Endodermal cell (in vitro differentiated cells): ENCODE data around the gene CEP85L. TPM values are rescaled to one million over a fixed set of nuclear protein-coding genes. Genes with fewer than 3 reads are reported as not detected.

Experiments
- DNase-seq: peaks from one replicate; pipeline ENCODE4 v3.0.0-alpha.2; 2017
- H3K27ac ChIP-seq: 2 replicates; pipeline ENCODE4 v1.5.1; 2013; ENCODE audit warnings: mild to moderate bottlenecking, low read depth, low read length, moderate library complexity
- H3K27me3 ChIP-seq: 2 replicates; pipeline ENCODE4 v1.6.1; 2013; ENCODE audit warnings: mild to moderate bottlenecking, low read length, moderate library complexity; ENCODE audit not compliant: insufficient read depth, control insufficient read depth, poor library complexity, severe bottlenecking
- H3K36me3 ChIP-seq: 2 replicates; pipeline ENCODE4 v1.7.0; 2013; ENCODE audit warnings: mild to moderate bottlenecking, low read length, moderate library complexity; ENCODE audit not compliant: control insufficient read depth, insufficient read depth
- H3K4me1 ChIP-seq: one replicate; pipeline ENCODE4 v1.7.0; 2013; ENCODE audit warnings: low read length; ENCODE audit not compliant: control insufficient read depth, insufficient read depth
- H3K4me3 ChIP-seq: 2 replicates; pipeline ENCODE4 v1.5.1; 2013; ENCODE audit warnings: mild to moderate bottlenecking, low read length, moderate library complexity
- H3K9ac ChIP-seq: 2 replicates; pipeline ENCODE4 v1.6.1; 2013; ENCODE audit warnings: mild to moderate bottlenecking, low read length, moderate library complexity; ENCODE audit not compliant: poor library complexity, severe bottlenecking; ENCODE audit errors: extremely low read depth
- H3K9me3 ChIP-seq: 2 replicates; pipeline ENCODE4 v1.6.1; 2013; ENCODE audit warnings: mild to moderate bottlenecking, low read length, moderate library complexity; ENCODE audit not compliant: control insufficient read depth
- H3K27ac Mint-ChIP-seq: 2 replicates; pipeline ENCODE4 v1.8.0; 2020; ENCODE audit warnings: mixed read lengths
- H3K27me3 Mint-ChIP-seq: 2 replicates; pipeline ENCODE4 v1.8.0; 2021; ENCODE audit warnings: mild to moderate bottlenecking, mixed read lengths; ENCODE audit not compliant: insufficient read depth
- H3K36me3 Mint-ChIP-seq: 2 replicates; pipeline ENCODE4 v1.8.0; 2020; ENCODE audit warnings: low read depth, mixed read lengths
- H3K4me1 Mint-ChIP-seq: 2 replicates; pipeline ENCODE4 v1.8.0; 2020; ENCODE audit warnings: mixed read lengths
- H3K4me3 Mint-ChIP-seq: 2 replicates; pipeline ENCODE4 v1.8.0; 2020; ENCODE audit warnings: mild to moderate bottlenecking, moderate library complexity, mixed read lengths
- H3K9me3 Mint-ChIP-seq: 2 replicates; pipeline ENCODE4 v1.8.0; 2020; ENCODE audit warnings: mild to moderate bottlenecking, mixed read lengths
- total RNA-seq, 2 donors: library from RNA; stranded (reverse); fragmentation: NEBNext Ultra II Directional in 1 of 2; extraction: Animal tissue kit (Norgen Biotek cat#: 25700) in 1 of 2; gene quantifications; 2 replicates in 1 of 2; 3 replicates in 1 of 2; pipeline ENCODE4 v1.2.1, GENCODE V29; 2021
- TF ChIP-seq, protein P1 (sequence below): fragments of 200-600 bp; sonication (generic); conservative IDR thresholded peaks from 2 replicates; pipeline ENCODE4 v1.5.0; 2021; ENCODE audit warnings: antibody characterized with exemption, mild to moderate bottlenecking

CEP85L gene
- total RNA-seq, 2 donors from 2014 or later, result 6.7 to 10.2 TPM

DNA sequence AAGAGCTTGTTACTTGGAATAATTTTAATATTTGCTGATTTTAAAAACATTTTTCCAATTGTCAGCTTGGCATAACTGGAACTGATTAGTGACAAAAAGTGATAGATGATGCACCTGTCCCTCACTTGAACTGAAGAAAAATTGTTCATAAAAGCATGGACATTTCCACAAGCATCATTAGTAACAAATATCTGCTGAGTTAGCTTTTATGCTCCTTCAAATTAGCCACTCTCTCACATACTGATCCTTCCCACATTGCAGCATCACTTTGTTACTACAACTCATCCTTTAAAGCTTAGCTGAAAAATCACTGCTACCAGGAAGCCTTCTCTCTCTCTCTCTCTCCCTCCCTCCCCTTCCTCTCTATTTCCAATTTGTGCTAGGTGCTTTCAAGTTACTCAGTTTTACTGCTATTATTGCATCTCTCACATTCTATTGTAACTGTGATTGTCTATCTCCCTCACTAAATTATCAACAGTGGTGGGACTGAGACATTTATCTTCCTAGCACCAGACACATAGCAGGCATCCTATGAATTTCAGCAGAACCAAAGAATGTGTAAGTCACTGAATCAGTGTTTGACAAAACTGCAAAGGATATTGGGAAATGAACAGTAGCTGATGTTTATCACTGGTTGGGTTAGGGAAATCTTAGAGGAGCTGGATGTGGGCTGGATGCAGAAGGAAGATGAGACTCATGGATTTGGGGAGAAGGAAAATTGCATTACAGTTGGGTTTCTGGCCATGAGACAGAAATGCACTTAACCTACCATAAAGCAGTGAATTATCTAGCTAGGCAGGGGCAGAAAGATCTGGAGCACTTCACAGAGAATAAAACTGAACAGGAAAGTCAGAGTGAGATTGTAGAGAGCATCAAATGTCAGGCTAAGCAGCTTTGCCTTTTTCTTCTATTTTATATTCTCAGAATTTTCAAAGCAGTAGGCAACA, 231.7 kb downstream of the CEP85L start:
- DNase-seq, result no peak

More for the DNA sequence above, 231.7 kb downstream of the CEP85L start:
- no peak overlapping the region for H3K4me3 Mint-ChIP-seq
- H3K27me3 Mint-ChIP-seq, result peaks cover 2% of the 10 kb centered on the region
- H3K27ac Mint-ChIP-seq, result no peak overlapping the region
- Histone ChIP-seq H3K9me3 (no peaks in the 10 kb centered on the region), H3K27me3 (no peaks in the 10 kb centered on the region), H3K27ac (no peak overlapping the region), H3K36me3 (no peaks in the 10 kb centered on the region), H3K4me3 (no peak overlapping the region), H3K4me1 (no peaks in the 10 kb centered on the region), H3K9ac (no peak overlapping the region)
- H3K4me1 Mint-ChIP-seq, result no peaks in the 10 kb centered on the region
- TF ChIP-seq, protein P1, sequence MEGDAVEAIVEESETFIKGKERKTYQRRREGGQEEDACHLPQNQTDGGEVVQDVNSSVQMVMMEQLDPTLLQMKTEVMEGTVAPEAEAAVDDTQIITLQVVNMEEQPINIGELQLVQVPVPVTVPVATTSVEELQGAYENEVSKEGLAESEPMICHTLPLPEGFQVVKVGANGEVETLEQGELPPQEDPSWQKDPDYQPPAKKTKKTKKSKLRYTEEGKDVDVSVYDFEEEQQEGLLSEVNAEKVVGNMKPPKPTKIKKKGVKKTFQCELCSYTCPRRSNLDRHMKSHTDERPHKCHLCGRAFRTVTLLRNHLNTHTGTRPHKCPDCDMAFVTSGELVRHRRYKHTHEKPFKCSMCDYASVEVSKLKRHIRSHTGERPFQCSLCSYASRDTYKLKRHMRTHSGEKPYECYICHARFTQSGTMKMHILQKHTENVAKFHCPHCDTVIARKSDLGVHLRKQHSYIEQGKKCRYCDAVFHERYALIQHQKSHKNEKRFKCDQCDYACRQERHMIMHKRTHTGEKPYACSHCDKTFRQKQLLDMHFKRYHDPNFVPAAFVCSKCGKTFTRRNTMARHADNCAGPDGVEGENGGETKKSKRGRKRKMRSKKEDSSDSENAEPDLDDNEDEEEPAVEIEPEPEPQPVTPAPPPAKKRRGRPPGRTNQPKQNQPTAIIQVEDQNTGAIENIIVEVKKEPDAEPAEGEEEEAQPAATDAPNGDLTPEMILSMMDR, result no peak
- peaks cover 3% of the 10 kb centered on the region for H3K9me3 Mint-ChIP-seq
- H3K36me3 Mint-ChIP-seq, result no peaks in the 10 kb centered on the region

Other genes with a start within 250 kb of the CEP85L start
- not detected for gene PLN, start 103.3 kb downstream of the CEP85L start, total RNA-seq
- 10 to 100 TPM; 44.5 to 54.9 TPM for gene ASF1A, start 242.6 kb upstream of the CEP85L start, total RNA-seq